Mesendoderm (in vitro differentiated cells): ENCODE measurements around the gene KIAA0825.
"Not testable (repeated sequence)": the region's sequence is repeated elsewhere in the genome, so short reads cannot be mapped to it uniquely, and the experiment has no call there.

Experiments
- DNase-seq: peaks from one replicate; pipeline ENCODE4 v3.0.0; 2013
- H2AK5ac ChIP-seq: 2 replicates; pipeline ENCODE4 v1.6.1; 2013; ENCODE audit warnings: low read length, inconsistent platforms
- H2BK120ac ChIP-seq: 2 replicates; pipeline ENCODE4 v1.6.1; 2013; ENCODE audit warnings: low read depth, mild to moderate bottlenecking, low read length, moderate library complexity, mixed read lengths
- H2BK15ac ChIP-seq: replicated peaks from 2 replicates; pipeline ENCODE4 v1.6.1; 2013; ENCODE audit warnings: low read depth, mild to moderate bottlenecking, moderate library complexity
- H2BK5ac ChIP-seq: 2 replicates; pipeline ENCODE4 v1.6.1; 2013; ENCODE audit warnings: low read length, inconsistent platforms
- H3K18ac ChIP-seq: 2 replicates; pipeline ENCODE4 v1.6.1; 2013; ENCODE audit warnings: mild to moderate bottlenecking, low read length, mixed read lengths
- H3K23ac ChIP-seq: one replicate; pipeline ENCODE4 v1.6.1; 2013; ENCODE audit warnings: low read length
- H3K27ac ChIP-seq: 2 replicates; pipeline ENCODE4 v1.5.1; 2013; ENCODE audit warnings: low read depth, mild to moderate bottlenecking, inconsistent platforms, low read length, moderate library complexity
- H3K27me3 ChIP-seq: 2 replicates; pipeline ENCODE4 v1.6.1; 2013; ENCODE audit warnings: low read length, control low read depth, mild to moderate bottlenecking, inconsistent platforms; ENCODE audit not compliant: insufficient read depth, poor library complexity
- H3K36me3 ChIP-seq: 2 replicates; pipeline ENCODE4 v1.6.1; 2013; ENCODE audit warnings: low read length, inconsistent platforms; ENCODE audit not compliant: control insufficient read depth, insufficient read depth
- H3K4ac ChIP-seq: one replicate; pipeline ENCODE4 v1.6.1; 2013; ENCODE audit warnings: low read depth, mild to moderate bottlenecking, low read length, moderate library complexity
- H3K4me1 ChIP-seq: 2 replicates; pipeline ENCODE4 v1.6.1; 2013; ENCODE audit warnings: low read depth, low read length, inconsistent platforms; ENCODE audit not compliant: control insufficient read depth
- H3K4me2 ChIP-seq: 2 replicates; pipeline ENCODE4 v1.6.1; 2013; ENCODE audit warnings: low read length
- H3K4me3 ChIP-seq: 2 replicates; pipeline ENCODE4 v1.5.1; 2013; ENCODE audit warnings: mild to moderate bottlenecking, low read length
- H3K56ac ChIP-seq: one replicate; pipeline ENCODE4 v1.6.1; 2013; ENCODE audit warnings: low read length
- H3K79me1 ChIP-seq: 2 replicates; pipeline ENCODE4 v1.6.1; 2013; ENCODE audit warnings: low read length, inconsistent platforms
- H3K79me2 ChIP-seq: 2 replicates; pipeline ENCODE4 v1.6.1; 2013; ENCODE audit warnings: mild to moderate bottlenecking, low read length; ENCODE audit not compliant: control insufficient read depth, insufficient read depth
- H3K9ac ChIP-seq: 2 replicates; pipeline ENCODE4 v1.6.1; 2013; ENCODE audit warnings: low read length, inconsistent platforms
- H4K5ac ChIP-seq: one replicate; pipeline ENCODE4 v1.6.1; 2013; ENCODE audit warnings: low read length
- H4K8ac ChIP-seq: one replicate; pipeline ENCODE4 v1.6.1; 2013; ENCODE audit warnings: low read depth, mild to moderate bottlenecking, control low read depth, low read length, moderate library complexity
- WGBS: extraction: QIAGEN DNeasy Blood & Tissue Kit; methylation state at CpG from one replicate; pipeline ENCODE4 v1.1.7; 2013; ENCODE audit warnings: low lambda C conversion rate, missing lambda C conversion rate; ENCODE audit not compliant: insufficient coverage; ENCODE audit errors: extremely low coverage; 5-methylcytosine and 5-hydroxymethylcytosine counted together

Gene KIAA0825

DNA sequence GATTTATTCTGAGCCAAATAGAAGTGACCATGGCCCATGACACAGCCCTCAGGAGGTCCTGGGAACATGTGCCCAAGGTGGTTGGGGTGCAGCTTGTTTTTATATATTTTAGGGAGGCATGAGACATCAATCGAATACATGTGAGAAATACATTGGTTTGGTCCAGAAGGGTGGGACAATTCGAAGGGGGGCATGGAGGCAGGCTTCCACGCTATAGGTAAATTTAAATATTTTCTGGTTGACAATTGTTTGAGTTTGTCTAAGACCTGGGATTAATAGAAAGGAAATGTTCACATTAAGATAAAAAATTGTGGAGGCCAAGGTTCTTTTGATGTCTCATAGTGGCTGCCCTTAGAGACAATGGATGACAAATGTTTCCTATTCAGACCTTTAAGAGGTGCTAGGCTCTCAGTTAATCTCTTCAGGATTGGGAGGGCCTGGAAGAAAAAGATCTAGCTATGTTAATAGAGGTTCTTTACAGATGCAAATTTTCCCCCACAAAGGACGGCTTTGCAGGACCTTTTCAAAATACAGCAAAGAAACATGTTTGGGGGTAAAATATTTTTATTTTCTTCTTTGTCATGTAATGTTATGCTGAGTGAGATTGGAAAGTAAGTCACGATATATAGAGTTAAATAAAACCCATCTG lies 263.4 kb downstream of the KIAA0825 start:
- not testable (repeated sequence) for H3K4me1 ChIP-seq, H2BK120ac ChIP-seq, H3K23ac ChIP-seq, H3K4me3 ChIP-seq, H3K4me2 ChIP-seq, H3K4ac ChIP-seq, H2AK5ac ChIP-seq, H3K79me1 ChIP-seq, H3K27me3 ChIP-seq, H3K36me3 ChIP-seq, H4K8ac ChIP-seq, H3K56ac ChIP-seq, H3K9ac ChIP-seq, H2BK15ac ChIP-seq, H4K5ac ChIP-seq
- peak; percentile 76 for DNase-seq
- Histone ChIP-seq H2BK5ac (peak overlapping the region; percentile 13), H3K18ac (peak overlapping the region; percentile 92), H3K27ac (peak overlapping the region; percentile 70), H3K79me2 (peaks cover 36% of the 10 kb centered on the region)
- WGBS: no CpG with 5 or more reads among the region's 5 CpGs

DNA sequence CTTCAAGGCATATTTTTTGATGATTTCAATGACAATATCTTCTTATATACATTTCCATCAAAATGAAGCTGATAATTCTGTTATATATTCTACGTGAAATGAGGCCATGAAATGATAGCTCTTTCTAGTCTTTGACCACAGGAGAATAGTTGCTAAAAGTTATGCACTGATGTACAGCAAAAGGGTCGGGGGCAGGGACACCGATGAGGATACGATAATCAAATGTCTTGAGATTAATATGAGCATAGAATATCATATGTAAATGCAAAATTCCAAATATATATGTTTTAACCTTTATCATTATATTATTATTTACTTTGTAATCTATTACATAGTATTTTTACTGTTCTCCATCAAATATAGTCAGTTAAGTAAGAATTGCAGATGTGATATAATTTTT lies 264.8 kb downstream of the KIAA0825 start:
- no CpG with 5 or more reads among the region's 4 CpGs for WGBS
- no peak overlapping the region for H3K23ac ChIP-seq
- no peak for DNase-seq
- H2BK5ac ChIP-seq: no peak overlapping the region
- no peaks in the 10 kb centered on the region for H3K4me1 ChIP-seq
- peak overlapping the region; percentile 64 for H2BK15ac ChIP-seq
- H4K8ac ChIP-seq: no peak overlapping the region
- no peak overlapping the region for H2AK5ac ChIP-seq
- no peak overlapping the region for H3K4me3 ChIP-seq
- no peak overlapping the region for H3K4me2 ChIP-seq
- H3K27me3 ChIP-seq: no peaks in the 10 kb centered on the region
- H2BK120ac ChIP-seq: no peak overlapping the region
- H4K5ac ChIP-seq: no peak overlapping the region
- H3K56ac ChIP-seq: no peak overlapping the region
- H3K4ac ChIP-seq: no peak overlapping the region
- H3K18ac ChIP-seq: no peak overlapping the region
- no peak overlapping the region for H3K9ac ChIP-seq
- H3K79me1 ChIP-seq: no peaks in the 10 kb centered on the region
- H3K27ac ChIP-seq: no peak overlapping the region
- no peaks in the 10 kb centered on the region for H3K36me3 ChIP-seq
- peaks cover 39% of the 10 kb centered on the region for H3K79me2 ChIP-seq

GRCh38 chr5:94347130-94347529 lies 271.3 kb downstream of the KIAA0825 start:
- H3K18ac ChIP-seq: peak overlapping the region; percentile 56
- H3K4ac ChIP-seq: no peak overlapping the region
- no peak overlapping the region for H3K4me3 ChIP-seq
- H4K8ac ChIP-seq: no peak overlapping the region
- no peak overlapping the region for H3K56ac ChIP-seq
- H2AK5ac ChIP-seq: no peak overlapping the region
- H3K4me1 ChIP-seq: no peaks in the 10 kb centered on the region
- H2BK120ac ChIP-seq: no peak overlapping the region
- WGBS: no CpG with 5 or more reads among the region's 8 CpGs
- peaks cover 52% of the 10 kb centered on the region for H3K79me2 ChIP-seq
- H3K36me3 ChIP-seq: no peaks in the 10 kb centered on the region
- H3K9ac ChIP-seq: no peak overlapping the region
- H4K5ac ChIP-seq: no peak overlapping the region
- DNase-seq: no peak
- no peaks in the 10 kb centered on the region for H3K27me3 ChIP-seq
- no peaks in the 10 kb centered on the region for H3K79me1 ChIP-seq
- H3K4me2 ChIP-seq: no peak overlapping the region
- H3K23ac ChIP-seq: no peak overlapping the region
- H2BK5ac ChIP-seq: no peak overlapping the region
- H3K27ac ChIP-seq: no peak overlapping the region
- H2BK15ac ChIP-seq: no peak overlapping the region

DNA sequence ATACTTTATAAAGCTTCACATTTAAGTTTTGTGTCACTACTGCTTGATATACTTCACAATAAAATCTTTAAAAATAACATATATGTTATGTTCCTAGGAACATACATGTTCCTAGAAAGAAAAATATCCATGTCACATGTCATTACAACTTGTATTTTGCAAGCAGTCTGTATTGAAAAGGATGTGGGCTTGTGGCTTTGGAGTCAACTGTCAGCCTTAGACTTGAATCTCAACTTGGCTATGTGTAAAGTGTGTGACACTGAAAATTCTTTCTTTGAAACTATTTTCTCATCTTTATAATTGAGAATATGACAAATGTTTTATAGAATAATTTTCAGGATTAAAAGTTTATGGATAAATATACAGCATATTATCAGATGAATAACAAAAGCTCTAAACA lies 273.1 kb downstream of the KIAA0825 start:
- H4K5ac ChIP-seq: no peak overlapping the region
- H3K4me3 ChIP-seq: no peak overlapping the region
- no peak overlapping the region for H2BK15ac ChIP-seq
- H3K4me1 ChIP-seq: no peaks in the 10 kb centered on the region
- no peaks in the 10 kb centered on the region for H3K79me1 ChIP-seq
- H3K36me3 ChIP-seq: no peaks in the 10 kb centered on the region
- DNase-seq: no peak
- no peak overlapping the region for H3K23ac ChIP-seq
- H3K18ac ChIP-seq: no peak overlapping the region
- H2BK5ac ChIP-seq: no peak overlapping the region
- H3K27ac ChIP-seq: no peak overlapping the region
- H3K9ac ChIP-seq: no peak overlapping the region
- H3K27me3 ChIP-seq: no peaks in the 10 kb centered on the region
- H2AK5ac ChIP-seq: no peak overlapping the region
- no peak overlapping the region for H3K4me2 ChIP-seq
- no peak overlapping the region for H3K56ac ChIP-seq
- no peak overlapping the region for H3K4ac ChIP-seq
- peaks cover 39% of the 10 kb centered on the region for H3K79me2 ChIP-seq
- no peak overlapping the region for H2BK120ac ChIP-seq
- no peak overlapping the region for H4K8ac ChIP-seq

- Histone ChIP-seq H3K27ac (no peak overlapping the region), H3K4me2 (no peak overlapping the region), H2BK5ac (no peak overlapping the region), H3K56ac (no peak overlapping the region), H3K4me3 (no peak overlapping the region), H3K27me3 (no peaks in the 10 kb centered on the region), H4K8ac (no peak overlapping the region), H3K9ac (no peak overlapping the region), H3K4ac (no peak overlapping the region), H2BK120ac (no peak overlapping the region), H3K23ac (no peak overlapping the region), H3K79me1 (no peaks in the 10 kb centered on the region), H3K18ac (no peak overlapping the region), H3K4me1 (no peaks in the 10 kb centered on the region), H2AK5ac (no peak overlapping the region), H2BK15ac (no peak overlapping the region), H3K36me3 (no peaks in the 10 kb centered on the region), H3K79me2 (peaks cover 3% of the 10 kb centered on the region), H4K5ac (no peak overlapping the region)
- DNase-seq: no peak
- no CpG with 5 or more reads among the region's 1 CpG for WGBS
Observed at GRCh38 chr5:94337617-94338016, 280.8 kb downstream of the KIAA0825 start.

DNA sequence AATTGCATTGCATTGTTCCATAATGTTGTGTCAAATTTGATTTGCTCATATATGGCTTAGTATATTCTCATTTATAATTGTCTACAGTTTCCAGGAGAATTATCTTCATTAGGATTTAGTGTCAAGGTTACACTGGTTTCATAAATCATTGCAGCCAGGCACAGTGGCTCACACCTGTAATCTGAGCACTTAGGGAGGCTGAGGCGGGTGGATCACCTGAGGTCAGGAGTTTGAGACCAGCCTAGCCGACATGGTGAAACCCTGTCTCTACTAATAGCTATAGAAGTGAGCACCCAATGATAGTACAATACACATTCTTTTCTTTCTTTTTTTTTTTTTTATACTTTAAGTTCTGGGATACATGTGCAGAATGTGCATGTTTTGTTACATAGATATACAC lies 282.5 kb downstream of the KIAA0825 start:
- no peaks in the 10 kb centered on the region for H3K27me3 ChIP-seq
- no peak for DNase-seq
- no peak overlapping the region for H3K9ac ChIP-seq
- H4K5ac ChIP-seq: no peak overlapping the region
- H3K4me3 ChIP-seq: no peak overlapping the region
- H3K4me1 ChIP-seq: no peaks in the 10 kb centered on the region
- H2BK5ac ChIP-seq: no peak overlapping the region
- no peak overlapping the region for H3K18ac ChIP-seq
- no peak overlapping the region for H3K23ac ChIP-seq
- H4K8ac ChIP-seq: no peak overlapping the region
- no CpG with 5 or more reads among the region's 2 CpGs for WGBS
- H3K4me2 ChIP-seq: no peak overlapping the region
- H3K79me2 ChIP-seq: no peaks in the 10 kb centered on the region
- H3K79me1 ChIP-seq: no peaks in the 10 kb centered on the region
- no peak overlapping the region for H2BK120ac ChIP-seq
- H3K36me3 ChIP-seq: no peaks in the 10 kb centered on the region
- no peak overlapping the region for H2BK15ac ChIP-seq
- no peak overlapping the region for H3K4ac ChIP-seq
- no peak overlapping the region for H3K56ac ChIP-seq
- H3K27ac ChIP-seq: no peak overlapping the region
- no peak overlapping the region for H2AK5ac ChIP-seq
